ENCODE data around the gene SLC12A6. TPM values are rescaled to one million over a fixed set of nuclear protein-coding genes. Genes with fewer than 3 reads are reported as not detected.

SLC12A6 gene
- polyA plus RNA-seq, 1 experiment, result 21.1 TPM

- no peak for TF ChIP-seq CTCF (IDR thresholded peaks at IDR 0.05; ENCODE audit: insufficient read depth, low read depth, low read length)
- ChIA-PET CTCF (interaction anchor here (0.8 to 2.7 kb wide), 4 partner anchors 9 to 37 kb away, joined by 3 to 9 read pairs (median 4); partner anchors contain the start of genes LPCAT4, NOP10 and NUTM1), POLR2A (no interaction called here)
- no peak for DNase-seq (ENCODE audit: low read depth)
- H3K36me3 ChIP-seq (ENCODE audit: control insufficient read depth, insufficient read depth, low read length), result no peaks in the 10 kb centered on the region
- no peaks in the 10 kb centered on the region for H3K27me3 ChIP-seq (ENCODE audit: control insufficient read depth, insufficient read depth, low read length)
- no peak overlapping the region for H3K4me3 ChIP-seq (ENCODE audit: low read depth, low read length)
Measured at GRCh38 chr15:34330279-34330678, 7.3 kb downstream of the SLC12A6 start.

- TF ChIP-seq CTCF (IDR thresholded peaks at IDR 0.05; ENCODE audit: insufficient read depth, low read depth, low read length), result no peak
- H3K4me3 ChIP-seq (ENCODE audit: low read depth, low read length), result no peak overlapping the region
- ChIA-PET POLR2A (no interaction called here), CTCF (interaction anchor here (1.1 to 2.7 kb wide), 4 partner anchors 10 to 39 kb away, joined by 3 to 9 read pairs (median 4); partner anchors contain the start of genes LPCAT4, NOP10 and NUTM1)
- no peaks in the 10 kb centered on the region for H3K27me3 ChIP-seq (ENCODE audit: control insufficient read depth, insufficient read depth, low read length)
- H3K36me3 ChIP-seq (ENCODE audit: control insufficient read depth, insufficient read depth, low read length), result no peaks in the 10 kb centered on the region
- DNase-seq (ENCODE audit: low read depth), result no peak
Measured at GRCh38 chr15:34329006-34329405, 8.6 kb downstream of the SLC12A6 start.

GRCh38 chr15:34327906-34328305 is 9.7 kb downstream of the SLC12A6 start:
- POLR2A ChIA-PET, result no interaction called here

GRCh38 chr15:34325368-34325767 is 12.2 kb downstream of the SLC12A6 start:
- Histone ChIP-seq H3K4me3 (ENCODE audit: low read depth, low read length) (no peak overlapping the region), H3K27me3 (ENCODE audit: control insufficient read depth, insufficient read depth, low read length) (no peaks in the 10 kb centered on the region), H3K36me3 (ENCODE audit: control insufficient read depth, insufficient read depth, low read length) (no peaks in the 10 kb centered on the region; the same call in 1 of the 2 replicates)
- no peak for DNase-seq (ENCODE audit: low read depth)
- CTCF ChIA-PET, result interaction anchor here (1.4 kb wide), 1 partner anchor 17 kb away, joined by 3 read pairs; the partner anchor contains the start of genes NOP10 and NUTM1
- no peak for TF ChIP-seq CTCF (IDR thresholded peaks at IDR 0.05; ENCODE audit: insufficient read depth, low read depth, low read length)
- POLR2A ChIA-PET, result no interaction called here

More at GRCh38 chr15:34327906-34328305, 9.7 kb downstream of the SLC12A6 start:
- CTCF ChIA-PET, result interaction anchor here (0.6 to 1.1 kb wide), 2 partner anchors 15 to 193 kb away, joined by 3 to 4 read pairs; partner anchors contain the start of genes NOP10 and NUTM1
- Histone ChIP-seq H3K4me3 (ENCODE audit: low read depth, low read length) (no peak overlapping the region), H3K27me3 (ENCODE audit: control insufficient read depth, insufficient read depth, low read length) (no peaks in the 10 kb centered on the region), H3K36me3 (ENCODE audit: control insufficient read depth, insufficient read depth, low read length) (no peaks in the 10 kb centered on the region; the same call in 1 of the 2 replicates)
- no peak for TF ChIP-seq CTCF (IDR thresholded peaks at IDR 0.05; ENCODE audit: insufficient read depth, low read depth, low read length)
- DNase-seq (ENCODE audit: low read depth), result no peak

GRCh38 chr15:34324933-34325332 is 12.6 kb downstream of the SLC12A6 start:
- Histone ChIP-seq H3K27me3 (ENCODE audit: control insufficient read depth, insufficient read depth, low read length) (no peaks in the 10 kb centered on the region), H3K4me3 (ENCODE audit: low read depth, low read length) (no peak overlapping the region), H3K36me3 (ENCODE audit: control insufficient read depth, insufficient read depth, low read length) (no peaks in the 10 kb centered on the region; the same call in 1 of the 2 replicates)
- DNase-seq (ENCODE audit: low read depth), result no peak
- ChIA-PET POLR2A (no interaction called here), CTCF (interaction anchor here (1.4 kb wide), 1 partner anchor 18 kb away, joined by 3 read pairs; the partner anchor contains the start of genes NOP10 and NUTM1)
- TF ChIP-seq CTCF (IDR thresholded peaks at IDR 0.05; ENCODE audit: insufficient read depth, low read depth, low read length), result no peak
